Stimulated activated CD4-positive, alpha-beta T cell treated with anti-CD3 and anti-CD28 coated beads, TNF-alpha, amount 100 ng/mL, for 1 hour (primary cell): Measurements from ENCODE around the gene UNC79.

Source experiments
- DNase-seq, 3 donors: peaks; one replicate each; pipeline ENCODE4 v3.0.0-alpha.2; 2020; ENCODE audit warnings: low read depth in 3 of 3, low spot score in 1 of 3

UNC79 gene

DNA sequence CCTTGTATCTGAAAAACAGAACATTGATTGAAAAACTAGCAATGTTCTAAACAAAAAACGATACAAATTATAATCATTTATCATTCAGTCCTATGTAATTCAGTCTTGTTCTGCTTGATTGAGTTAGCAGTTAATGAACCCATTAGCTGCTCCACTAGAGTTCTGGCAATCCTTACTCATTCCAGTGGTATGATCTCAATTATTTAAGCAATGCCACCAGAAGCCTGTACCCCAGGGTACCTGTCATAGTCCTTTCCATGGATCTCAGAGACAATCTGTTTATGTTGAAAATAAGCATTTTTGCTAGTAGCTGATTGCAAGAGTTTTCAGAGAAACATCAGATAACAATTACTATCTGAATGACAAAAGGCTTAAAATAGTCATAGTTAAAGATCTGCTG, 115.9 kb downstream of the UNC79 start:
- DNase-seq = no peak

DNA sequence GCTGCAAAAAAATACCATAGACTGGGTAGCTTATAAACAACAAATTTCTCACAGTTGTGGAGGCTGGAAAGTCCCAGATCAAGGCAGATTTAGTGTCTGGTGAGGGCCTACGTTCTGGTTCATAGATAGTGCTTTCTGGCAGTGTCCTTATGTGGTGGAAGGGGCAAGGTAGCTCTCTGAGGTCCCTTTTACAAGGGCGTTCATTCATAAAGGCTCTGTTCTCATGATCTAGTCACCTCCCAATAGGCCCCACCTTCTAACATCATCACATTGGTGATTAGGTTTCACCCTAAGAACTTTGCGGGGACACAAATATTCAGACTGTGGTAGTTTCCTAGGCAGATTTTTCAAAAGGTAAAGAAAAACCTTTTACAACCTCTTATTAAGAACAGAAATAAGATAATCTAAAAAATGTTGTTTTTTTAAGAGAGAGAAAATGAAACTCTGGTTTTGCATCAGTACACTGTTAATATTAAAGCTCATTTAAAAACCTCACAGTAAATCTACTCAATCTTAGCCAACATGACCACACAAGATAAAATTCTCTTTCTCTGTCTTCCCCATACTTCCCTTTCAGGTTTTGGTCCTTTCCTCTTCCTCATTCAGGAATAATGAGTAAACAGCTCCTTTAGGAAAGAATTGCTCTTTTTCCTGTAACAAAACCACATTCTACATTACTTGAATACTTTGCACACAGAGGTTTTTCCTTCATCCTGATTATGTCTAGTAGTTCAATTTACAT, 117.5 kb downstream of the UNC79 start:
- DNase-seq = no peak

DNA sequence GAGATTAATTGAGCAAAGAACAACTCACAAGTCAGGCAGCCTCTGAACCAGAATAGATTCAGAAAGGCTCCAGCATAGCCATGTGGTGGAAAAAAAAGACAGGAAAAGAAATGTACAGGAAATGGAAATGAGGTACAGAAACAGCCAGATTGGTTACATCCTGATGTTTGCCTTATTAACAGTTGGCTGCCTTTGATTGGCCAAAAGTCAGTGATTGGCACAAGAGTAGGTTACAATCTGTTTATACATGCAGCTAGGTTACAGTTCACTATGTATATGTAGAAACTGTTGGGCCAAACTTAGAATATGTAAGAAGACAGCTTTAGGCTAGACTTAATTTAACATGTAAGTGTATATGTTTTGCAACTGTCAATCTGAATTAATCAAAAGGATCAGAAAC, 118.9 kb downstream of the UNC79 start:
- no peak for DNase-seq

DNA sequence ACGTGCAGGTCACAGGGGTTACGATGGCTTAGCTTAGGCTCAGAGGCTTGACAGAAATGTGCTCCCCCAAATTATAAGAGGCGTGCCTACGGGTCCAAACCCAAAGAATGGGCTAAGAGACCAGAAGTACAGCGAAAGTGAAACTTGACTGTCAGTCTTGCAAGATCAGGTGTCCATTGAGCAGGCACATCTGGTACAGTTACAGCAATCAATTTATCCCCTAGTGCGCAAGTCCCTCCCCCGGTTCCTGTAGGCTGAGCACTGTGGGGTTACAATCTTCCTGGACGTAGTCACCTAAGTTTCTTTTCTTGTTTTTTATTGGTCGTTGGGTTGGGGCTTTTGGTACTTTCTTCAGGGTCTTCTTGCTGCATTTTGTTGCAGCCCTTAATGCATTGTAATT, 134.2 kb downstream of the UNC79 start:
- DNase-seq = no peak

DNA sequence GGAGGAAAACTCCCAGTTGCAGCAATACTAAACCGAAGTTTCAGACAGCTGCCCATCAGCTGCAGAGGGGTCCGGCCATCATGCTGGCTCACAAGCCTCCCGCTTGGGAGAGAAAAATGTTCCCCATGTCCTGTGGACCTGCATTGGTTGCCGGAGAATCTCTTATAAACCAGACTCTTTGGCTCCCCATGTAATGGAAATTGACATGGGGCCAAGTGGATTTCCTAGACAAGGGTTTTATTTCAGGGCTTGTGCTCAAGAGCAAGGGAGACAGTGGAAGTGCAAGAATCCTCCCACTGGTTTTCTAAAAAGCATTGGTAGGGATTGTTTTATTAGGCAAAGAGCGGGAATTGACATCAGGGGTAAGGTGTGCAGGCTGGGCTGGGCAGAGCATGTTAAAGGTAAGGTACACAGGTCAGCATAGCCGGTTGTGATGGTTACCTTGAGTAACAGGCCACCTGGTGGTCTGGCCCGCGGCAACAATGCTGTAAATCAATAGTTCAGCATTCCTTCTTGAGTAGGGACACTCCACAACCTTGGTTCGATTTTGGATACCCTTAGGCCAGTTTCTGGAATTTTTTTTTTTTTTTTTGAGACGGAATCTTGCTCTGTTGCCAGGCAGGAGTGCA, 135.4 kb downstream of the UNC79 start:
- DNase-seq = no peak

DNA sequence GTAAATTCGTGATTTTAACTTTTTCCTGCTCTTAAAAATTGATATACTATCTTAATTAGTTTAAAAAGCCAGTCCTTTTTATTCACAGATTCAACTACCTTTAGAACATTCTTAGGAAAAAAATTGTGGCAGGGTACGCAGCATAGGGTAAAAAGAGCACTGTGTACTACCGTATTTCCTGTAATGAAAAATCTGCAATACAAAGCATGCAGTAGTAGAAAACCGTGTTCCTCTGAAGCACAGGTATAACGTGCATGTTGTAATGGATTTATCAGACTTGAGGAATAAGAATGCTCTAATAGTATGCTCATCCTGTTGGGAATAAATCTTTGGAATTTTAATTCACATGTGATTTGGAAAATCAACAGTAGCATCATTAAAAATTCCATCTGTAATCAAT, 140.5 kb downstream of the UNC79 start:
- DNase-seq = no peak

DNA sequence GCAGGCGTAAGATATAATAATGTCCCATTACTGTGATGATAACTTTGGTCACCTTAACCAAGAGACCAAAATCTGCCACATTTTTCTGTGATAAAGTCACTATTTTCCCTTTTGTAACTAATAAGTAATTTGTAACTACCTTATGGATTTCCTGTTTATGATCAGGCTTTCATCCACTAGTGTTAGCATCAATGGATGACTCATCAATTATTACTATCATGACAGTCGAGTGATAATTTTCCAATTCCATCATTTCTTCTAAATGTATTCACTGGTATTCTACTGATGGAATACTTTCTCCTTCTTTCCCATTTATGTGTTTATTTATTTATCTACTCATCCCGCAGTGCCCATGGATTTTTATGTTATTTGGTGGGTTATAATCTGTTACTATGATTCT, 148.4 kb downstream of the UNC79 start:
- DNase-seq = no peak

DNA sequence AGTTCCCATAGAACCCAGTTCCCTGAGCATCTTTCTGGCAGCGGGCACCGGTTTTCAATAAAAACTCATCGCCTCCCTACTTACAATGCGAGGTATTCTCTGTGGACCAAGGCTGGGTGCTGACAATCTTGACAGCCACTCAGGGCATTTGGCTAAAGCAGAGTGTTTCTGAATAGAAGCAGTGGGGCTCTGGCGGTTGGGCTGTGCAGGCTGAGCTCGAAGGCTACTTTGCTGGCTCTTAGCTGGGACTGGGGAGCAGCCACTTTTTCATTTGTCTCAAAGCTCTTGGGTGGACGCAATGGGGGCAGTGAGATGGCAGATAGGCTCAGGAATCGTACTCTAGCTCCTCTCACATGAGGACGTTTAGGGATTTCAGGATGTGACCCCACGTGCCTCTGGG, 151.8 kb downstream of the UNC79 start:
- no peak for DNase-seq

DNA sequence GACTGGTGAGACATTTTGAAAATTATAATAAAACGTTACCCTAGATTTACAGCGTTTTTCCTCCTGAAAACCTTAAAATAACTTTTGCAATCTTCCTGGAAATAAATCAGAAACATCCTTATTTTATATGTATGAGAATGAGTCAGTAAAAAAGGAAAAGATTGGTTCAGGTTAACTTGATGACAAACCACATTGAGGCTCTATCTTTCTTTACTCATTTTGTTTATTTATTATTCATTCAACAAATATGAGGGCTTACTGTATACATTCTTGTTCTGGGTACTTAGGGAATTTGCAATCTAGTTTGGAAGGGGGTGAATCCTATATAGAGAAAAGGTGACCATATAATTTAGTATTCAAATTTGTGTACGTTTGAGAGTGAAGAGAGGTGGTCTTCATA, 156.6 kb downstream of the UNC79 start:
- DNase-seq = no peak

DNA sequence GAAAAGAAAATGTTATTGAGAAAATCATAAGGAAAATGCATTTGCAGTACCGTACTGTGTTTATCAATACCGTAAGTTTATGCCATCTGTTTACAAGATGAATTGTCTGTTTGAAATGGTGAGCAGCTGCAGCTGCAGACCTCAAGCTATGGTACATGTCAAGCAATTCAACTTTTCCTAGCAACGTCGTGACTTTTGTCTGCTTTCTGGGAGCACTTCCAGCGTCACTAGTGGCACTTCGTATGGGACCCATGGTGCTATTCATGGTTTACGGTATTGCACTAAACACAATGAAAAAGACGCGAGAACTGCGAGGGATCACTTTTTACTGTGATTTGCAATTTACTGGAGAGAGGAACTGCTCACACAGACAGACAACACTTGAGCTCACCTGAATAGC, 160.8 kb downstream of the UNC79 start:
- no peak for DNase-seq

DNA sequence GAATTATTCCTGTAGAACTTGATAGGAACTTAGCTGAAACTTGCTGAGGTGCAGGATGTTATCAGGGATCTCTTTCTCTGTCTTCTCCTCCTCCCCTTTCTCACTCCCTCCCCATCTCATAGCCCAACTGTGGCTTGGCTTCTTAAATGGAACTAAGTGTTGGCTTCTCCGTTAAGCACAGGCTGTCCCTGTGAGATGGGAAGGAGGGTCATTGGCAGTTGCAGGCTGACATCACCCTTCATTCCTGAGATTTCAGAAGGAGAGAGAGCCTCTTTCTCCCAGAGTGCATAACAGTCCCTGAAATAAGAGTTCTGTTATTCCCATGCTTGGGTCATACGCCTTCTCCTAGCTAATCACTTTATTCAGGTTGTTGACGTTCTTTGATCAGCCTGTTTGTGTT, 162.0 kb downstream of the UNC79 start:
- DNase-seq = no peak

DNA sequence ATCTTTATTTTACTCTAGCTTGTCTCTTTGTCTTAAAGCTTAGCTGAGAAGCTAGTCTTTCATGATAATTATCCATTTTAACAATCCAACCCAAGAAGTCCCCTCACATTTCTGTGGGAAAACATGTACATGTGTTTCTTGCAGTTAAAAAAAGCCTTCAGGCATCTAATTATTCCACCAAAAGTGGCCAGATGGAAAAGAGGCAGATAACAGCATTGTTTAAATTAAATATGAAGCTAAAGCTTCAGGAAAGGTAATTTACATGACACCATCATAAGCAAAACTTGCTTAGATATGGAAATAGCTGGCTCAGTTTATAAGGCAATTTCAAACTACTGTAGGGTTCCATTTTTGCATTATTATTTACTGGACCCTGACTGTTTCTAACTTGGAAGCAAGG, 175.4 kb downstream of the UNC79 start:
- no peak for DNase-seq

DNA sequence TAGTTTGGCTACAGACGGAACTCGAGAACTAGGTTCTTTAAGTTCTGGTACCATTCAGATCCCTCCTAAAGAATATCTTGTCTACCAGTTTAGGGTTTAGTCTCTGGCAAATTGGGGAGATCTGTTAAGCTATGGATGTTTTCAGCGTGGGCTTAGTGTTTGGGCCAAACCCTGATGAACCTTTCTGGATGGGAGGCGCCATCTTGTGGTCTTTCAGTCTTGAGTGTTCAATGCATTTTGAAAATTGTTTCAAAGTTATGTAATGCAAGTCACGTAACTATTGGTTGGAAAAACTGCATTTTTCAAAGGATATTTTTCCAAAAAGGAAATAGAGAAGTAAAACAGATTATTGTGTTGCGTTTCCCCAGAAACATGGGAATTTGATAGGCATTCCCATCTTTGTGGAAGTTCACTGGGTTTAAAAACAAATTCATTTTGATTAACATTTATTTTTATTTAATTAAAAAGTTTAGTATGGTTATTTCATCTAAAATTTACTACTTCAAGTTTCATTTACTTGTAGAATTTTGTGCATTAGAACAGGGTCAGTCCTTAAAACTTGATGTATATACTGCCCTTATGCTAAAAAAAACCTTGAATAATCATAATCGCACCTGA, 188.5 kb downstream of the UNC79 start:
- no peak for DNase-seq

DNA sequence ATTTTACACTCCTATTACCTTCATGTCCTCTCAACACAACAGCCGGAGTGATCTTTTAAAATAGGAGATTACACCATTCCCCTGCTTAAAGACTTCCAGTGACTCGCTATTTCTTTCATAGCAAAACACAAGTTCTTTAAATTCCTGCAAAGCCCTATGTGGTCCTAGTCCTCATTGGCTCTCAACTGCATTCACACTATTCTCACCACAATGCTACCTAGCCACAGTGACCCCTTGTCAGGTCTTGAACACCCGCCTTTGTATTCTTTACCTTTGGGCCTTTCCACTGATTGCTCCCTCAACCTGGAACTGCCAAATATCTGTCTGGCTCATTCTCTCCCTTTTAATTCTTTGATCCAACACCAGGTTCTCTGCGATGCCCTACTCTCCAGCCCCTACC, 197.3 kb downstream of the UNC79 start:
- no peak for DNase-seq

DNA sequence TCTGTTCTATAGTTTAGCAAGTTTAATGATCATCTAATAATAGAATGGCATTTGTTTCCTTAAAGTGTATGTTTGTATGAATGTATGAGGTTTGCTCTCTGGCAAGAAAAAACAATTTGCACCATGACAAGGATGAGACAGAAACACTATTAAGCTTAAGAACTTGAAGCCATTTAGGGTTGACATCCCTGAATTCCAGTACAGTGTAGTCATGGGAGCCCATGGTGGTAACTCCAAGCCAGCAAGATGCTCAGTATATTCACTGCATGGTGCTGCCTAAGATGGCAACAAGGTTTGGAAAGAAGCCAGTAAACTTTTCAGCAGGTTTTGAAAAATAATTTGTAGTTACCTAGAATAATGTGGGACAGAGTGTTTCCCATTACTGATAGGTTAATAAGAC, 198.9 kb downstream of the UNC79 start:
- DNase-seq = no peak

DNA sequence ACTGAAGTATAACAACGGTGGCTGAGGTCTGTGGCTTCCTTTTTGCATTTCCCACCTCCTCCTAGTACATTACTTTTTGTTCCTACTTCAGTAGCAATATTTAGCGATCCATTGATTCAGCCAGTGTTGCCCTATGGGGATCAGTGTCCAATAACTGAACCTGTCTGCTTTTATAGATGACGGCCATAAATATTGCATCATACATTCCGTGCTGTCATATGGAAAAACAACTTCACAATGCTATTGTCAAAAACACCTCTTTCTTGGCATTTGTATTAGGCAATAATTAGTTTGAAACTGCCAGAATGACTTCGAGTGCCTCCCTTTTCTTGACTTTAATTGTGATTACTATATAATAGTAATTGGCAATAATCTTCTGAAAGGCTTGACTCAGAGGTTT, 208.1 kb downstream of the UNC79 start:
- DNase-seq = no peak

DNA sequence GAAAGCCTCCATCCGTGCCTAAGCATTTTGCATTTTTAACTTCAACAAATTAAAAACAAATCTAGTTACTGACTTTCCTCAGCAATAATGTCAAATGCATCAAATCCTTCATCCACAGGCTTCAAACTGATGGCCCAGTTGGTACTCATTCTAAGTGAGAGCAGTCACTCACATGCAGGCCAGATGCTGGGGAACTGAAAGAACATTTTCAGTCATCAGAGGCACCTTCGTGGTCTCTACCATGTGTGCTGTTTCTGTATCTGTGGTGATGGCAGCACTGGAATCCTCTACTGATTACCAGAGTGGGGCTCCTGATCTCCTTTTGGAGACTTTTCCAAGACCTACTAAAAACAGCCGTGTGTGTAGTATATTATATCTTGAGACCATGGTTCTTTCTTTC, 212.4 kb downstream of the UNC79 start:
- no peak for DNase-seq

DNA sequence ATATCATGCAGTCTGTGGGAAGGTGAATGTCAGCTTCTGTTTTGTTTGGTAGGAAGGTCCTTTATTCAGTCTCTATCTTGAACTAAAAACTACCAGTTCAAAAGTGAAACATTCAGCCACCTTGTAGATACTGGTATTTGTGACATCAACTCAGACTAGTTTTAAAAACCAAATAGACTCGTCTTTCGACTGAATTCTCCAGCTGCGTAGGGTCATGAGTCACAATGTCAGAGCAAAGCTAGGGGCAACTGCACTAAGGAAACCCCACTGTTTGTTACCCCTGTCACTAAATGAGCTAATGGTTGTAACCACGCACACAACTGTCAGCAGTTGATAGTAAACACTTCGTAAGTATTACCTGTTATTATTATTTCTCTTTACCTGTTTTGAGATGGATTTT, 212.9 kb downstream of the UNC79 start:
- DNase-seq = no peak

DNA sequence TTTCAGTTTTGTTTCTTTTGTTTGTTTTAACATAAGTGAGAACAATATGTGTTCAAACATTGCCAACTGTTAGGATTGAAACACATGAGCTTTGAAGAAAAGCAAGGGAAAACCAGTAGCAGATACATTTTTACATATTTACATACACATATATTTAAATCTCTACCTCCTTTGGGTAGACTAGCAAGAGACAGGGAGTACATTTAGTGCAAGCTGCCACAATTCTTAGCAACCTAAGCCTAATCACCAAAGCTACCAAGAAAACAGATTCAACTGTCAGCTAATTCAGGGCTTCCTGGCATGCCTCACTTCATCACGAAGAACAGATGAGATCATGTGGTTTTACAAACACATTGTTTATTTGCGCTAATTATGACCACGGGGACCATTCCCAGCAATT, 214.5 kb downstream of the UNC79 start:
- no peak for DNase-seq

DNA sequence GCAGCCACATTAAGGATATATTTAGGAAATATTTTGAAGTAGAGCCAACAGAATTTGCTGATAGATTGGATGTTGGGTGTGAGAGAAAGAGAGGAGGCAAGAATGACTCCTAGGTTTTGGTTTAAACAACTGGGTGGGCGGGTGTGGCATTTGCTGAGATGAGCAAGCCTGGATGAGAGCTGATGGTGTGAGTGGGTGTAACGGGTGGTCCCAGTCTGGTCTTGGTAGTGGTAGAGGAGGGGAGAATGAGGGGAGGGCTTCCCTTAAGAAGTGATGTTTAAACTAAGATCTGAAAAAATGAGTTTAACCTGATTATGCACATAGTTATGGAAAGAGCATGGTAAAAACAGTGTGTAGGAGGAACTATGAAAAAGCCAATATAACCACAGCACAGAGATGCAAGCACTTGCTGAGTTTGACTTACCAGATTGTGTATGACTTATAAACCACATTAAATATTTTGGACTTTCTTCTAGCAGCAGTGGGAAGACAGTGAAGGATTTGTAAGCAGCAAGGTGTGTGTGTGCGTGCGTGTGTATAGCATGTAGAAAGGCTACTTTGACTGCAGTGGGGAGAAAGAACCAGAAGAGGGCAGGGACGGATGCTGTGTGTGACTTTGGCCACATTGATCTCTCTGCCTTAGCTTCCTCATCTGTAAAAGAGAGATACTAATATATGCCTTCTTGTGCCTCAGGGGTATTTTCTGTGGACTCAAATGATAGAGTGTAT, 217.9 kb downstream of the UNC79 start:
- DNase-seq = no peak

DNA sequence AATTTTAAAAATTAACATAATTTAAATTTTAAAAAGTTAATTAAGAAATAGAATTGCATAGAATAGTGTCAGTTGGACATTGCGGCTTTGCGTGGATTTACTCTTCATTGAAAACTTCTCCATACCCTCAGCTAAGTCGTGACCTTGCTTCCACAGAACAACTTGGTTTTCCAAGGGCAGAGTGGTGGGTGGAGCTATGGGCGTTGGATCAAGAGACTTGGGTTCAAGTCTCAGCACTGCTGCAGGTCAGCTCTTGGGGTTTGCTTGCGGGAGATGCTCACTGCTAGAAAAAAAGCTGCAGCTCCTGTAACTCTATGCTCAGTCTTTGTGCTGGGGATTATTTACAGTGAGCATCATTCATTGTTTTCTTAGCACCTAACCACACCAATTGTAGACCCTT, 223.9 kb downstream of the UNC79 start:
- no peak for DNase-seq

DNA sequence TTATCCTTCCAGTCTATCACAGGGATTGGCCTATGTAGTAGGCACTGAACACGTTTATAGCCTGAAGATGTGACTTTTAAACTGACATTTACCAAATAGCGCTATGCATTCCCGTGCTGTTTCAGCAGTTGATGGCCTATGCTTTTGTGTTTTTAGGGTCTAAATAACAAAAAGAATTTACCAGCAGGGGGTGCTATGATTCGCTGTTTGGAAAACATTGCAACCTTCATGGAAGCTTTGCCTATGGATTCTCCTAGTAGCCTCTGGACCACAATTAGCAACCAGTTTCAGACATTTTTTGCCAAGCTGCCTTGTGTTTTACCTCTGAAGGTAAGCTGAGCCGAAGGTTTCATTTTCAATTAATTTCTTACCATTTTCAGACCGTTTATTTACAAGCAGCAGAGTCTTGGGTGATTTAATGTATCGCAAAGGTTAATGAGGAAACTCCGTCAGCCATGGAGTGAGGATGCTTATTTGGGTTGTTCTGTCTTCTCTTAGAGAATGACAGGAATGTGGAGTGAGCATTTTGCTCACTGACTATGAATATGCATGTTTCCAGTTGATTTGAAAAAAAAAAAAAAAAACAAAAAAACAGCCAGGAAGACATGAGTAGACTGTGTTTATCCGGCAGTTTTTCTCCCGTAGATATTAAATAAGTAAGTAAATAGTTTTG, 224.5 kb downstream of the UNC79 start:
- DNase-seq = no peak
